NCI-H460 (cell line): ENCODE measurements around the gene DENND6B. TPM values are rescaled to one million over a fixed set of nuclear protein-coding genes. Genes with fewer than 3 reads are reported as not detected.

Experiments used
- DNase-seq: peaks from one replicate; pipeline ENCODE4 v3.0.0-alpha.2; 2016; ENCODE audit warnings: low read depth; ENCODE audit errors: extremely low read depth
- total RNA-seq: library from RNA; depleted of rRNA; stranded (reverse); fragments of >200 nt; shearing (Covaris generic); gene quantifications from 2 replicates; pipeline ENCODE4 v1.2.3, GENCODE V29; 2014

The DENND6B gene
- total RNA-seq, 1 experiment from 2014 or later: 1.5 TPM

GRCh38 chr22:50305393-50305922, 21.4 kb downstream of the DENND6B start:
- no peak for DNase-seq

GRCh38 chr22:50304528-50305392, 22.1 kb downstream of the DENND6B start:
- no peak for DNase-seq

- DNase-seq: no peak
Measured at GRCh38 chr22:50303848-50304527, 22.8 kb downstream of the DENND6B start.

GRCh38 chr22:50303515-50303847, 23.3 kb downstream of the DENND6B start:
- DNase-seq: no peak

GRCh38 chr22:50302564-50302963, 24.2 kb downstream of the DENND6B start:
- DNase-seq: no peak

- no peak for DNase-seq
Measured at GRCh38 chr22:50302041-50302541, 24.7 kb downstream of the DENND6B start.

- no peak for DNase-seq
Measured at GRCh38 chr22:50301581-50301991, 25.2 kb downstream of the DENND6B start.

- DNase-seq: no peak
Measured at GRCh38 chr22:50300620-50301257, 26.1 kb downstream of the DENND6B start.

GRCh38 chr22:50299785-50300619, 26.8 kb downstream of the DENND6B start:
- no peak for DNase-seq

- no peak for DNase-seq
Measured at GRCh38 chr22:50298937-50299784, 27.7 kb downstream of the DENND6B start.

GRCh38 chr22:50298266-50298637, 28.6 kb downstream of the DENND6B start:
- DNase-seq: no peak

- DNase-seq: no peak
Measured at GRCh38 chr22:50297510-50298265, 29.1 kb downstream of the DENND6B start.

GRCh38 chr22:50296658-50297490, 29.9 kb downstream of the DENND6B start:
- no peak for DNase-seq

- no peak for DNase-seq
Measured at GRCh38 chr22:50294319-50294656, 32.5 kb downstream of the DENND6B start.

GRCh38 chr22:50293441-50294318, 33.1 kb downstream of the DENND6B start:
- no peak for DNase-seq

GRCh38 chr22:50292643-50293440, 34.0 kb downstream of the DENND6B start:
- no peak for DNase-seq
